ENCODE measurements around the gene EPB41. TPM values are rescaled to one million over a fixed set of nuclear protein-coding genes. Genes with fewer than 3 reads are reported as not detected.

Gene EPB41
- total and polyA plus RNA-seq, 9 of the 15 experiments (the other 6 are each of a cell fraction or from before 2014, with no cell fraction given), result 3.7 to 213 (median 141) TPM

DNA sequence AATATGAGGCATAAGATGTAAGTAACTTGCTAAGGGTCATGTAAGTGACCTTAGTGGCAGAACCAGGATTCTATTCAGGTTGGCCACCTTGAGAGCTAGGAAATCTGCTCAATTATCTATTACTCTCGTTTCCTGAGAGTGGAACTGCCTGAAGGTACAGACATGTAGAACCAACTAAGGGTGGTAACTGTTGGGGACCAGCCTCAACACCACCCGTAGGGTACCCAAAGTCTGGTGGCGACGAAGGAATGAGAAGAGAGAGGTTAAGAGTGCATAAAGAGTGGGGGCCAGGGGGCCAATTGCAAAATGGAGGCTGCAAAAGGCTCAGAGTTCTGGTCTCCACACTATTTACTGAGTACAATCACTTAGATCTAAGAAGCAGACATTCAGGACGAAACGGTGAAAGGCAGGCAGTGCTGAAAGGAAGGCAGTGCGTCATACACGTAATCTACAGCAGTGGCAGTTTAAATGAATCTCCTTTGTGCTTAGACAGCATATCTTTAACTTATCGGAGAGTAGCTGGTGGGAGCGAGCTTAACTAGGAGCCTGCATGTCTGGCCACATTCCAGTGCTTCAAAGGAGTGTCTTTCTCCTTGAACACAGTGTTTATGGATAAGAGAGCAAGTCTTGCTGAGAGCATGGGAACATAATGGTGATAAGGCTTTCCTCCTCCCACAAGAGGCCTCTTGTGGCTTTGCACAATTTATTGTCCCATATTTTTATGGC lies 242.3 kb downstream of the EPB41 start (continued):
- TF ChIP-seq MCM3 (IDR thresholded peaks at IDR 0.05) (no peak), SUPT5H (IDR thresholded peaks at IDR 0.05) (0 out of 2 replicates have a peak, but pooled peaks have one; percentile 31), DDX20 (tag; IDR thresholded peaks at IDR 0.05; ENCODE audit: low read depth) (no peak), GTF2F1 (IDR thresholded peaks at IDR 0.05; ENCODE audit: low read depth, low read length) (0 out of 2 replicates have a peak, but pooled peaks have one; percentile 26), PURB (CRISPR knock-in tag; IDR thresholded peaks at IDR 0.05; ENCODE audit: low read depth) (no peak)
- TF ChIP-seq, protein P1, sequence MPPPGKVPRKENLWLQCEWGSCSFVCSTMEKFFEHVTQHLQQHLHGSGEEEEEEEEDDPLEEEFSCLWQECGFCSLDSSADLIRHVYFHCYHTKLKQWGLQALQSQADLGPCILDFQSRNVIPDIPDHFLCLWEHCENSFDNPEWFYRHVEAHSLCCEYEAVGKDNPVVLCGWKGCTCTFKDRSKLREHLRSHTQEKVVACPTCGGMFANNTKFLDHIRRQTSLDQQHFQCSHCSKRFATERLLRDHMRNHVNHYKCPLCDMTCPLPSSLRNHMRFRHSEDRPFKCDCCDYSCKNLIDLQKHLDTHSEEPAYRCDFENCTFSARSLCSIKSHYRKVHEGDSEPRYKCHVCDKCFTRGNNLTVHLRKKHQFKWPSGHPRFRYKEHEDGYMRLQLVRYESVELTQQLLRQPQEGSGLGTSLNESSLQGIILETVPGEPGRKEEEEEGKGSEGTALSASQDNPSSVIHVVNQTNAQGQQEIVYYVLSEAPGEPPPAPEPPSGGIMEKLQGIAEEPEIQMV (tag; conservative IDR thresholded peaks at IDR 0.05; ENCODE audit: low read depth), result no peak
- TF ChIP-seq, protein P2, sequence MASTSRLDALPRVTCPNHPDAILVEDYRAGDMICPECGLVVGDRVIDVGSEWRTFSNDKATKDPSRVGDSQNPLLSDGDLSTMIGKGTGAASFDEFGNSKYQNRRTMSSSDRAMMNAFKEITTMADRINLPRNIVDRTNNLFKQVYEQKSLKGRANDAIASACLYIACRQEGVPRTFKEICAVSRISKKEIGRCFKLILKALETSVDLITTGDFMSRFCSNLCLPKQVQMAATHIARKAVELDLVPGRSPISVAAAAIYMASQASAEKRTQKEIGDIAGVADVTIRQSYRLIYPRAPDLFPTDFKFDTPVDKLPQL (IDR thresholded peaks at IDR 0.05; ENCODE audit: extremely low read depth, insufficient read length), result no peak

DNA sequence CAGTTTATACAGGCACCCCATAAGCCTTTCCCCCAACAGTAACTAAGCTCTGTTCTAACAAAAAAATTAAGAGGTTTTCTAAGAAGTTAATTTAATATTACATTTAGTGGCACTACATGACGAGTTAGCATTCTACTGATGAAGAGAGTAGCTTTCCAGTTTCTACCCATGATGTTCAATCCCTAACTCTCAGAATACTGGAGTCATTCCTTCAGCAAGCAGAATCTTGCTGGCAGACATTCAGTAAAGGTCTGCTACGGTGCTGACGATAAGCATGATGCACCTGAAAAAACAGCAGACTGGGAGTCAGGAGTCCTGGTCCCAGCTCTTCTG lies 242.9 kb downstream of the EPB41 start:
- H3K79me2 ChIP-seq (ENCODE audit: control insufficient read depth, insufficient read depth, low read length), result peaks cover 66% of the 10 kb centered on the region
- FAIRE-seq, result no peak
- TF ChIP-seq L3MBTL2 (IDR thresholded peaks at IDR 0.05) (0 out of 2 replicates have a peak, but pooled peaks have one; percentile 34), SMARCA5 (IDR thresholded peaks at IDR 0.05) (0 out of 2 replicates have a peak, but pooled peaks have one; percentile 12), ZNF311 (CRISPR knock-in tag; IDR thresholded peaks at IDR 0.05) (0 out of 2 replicates have a peak, but pooled peaks have one; percentile 30)
- TF ChIP-seq, protein P3, sequence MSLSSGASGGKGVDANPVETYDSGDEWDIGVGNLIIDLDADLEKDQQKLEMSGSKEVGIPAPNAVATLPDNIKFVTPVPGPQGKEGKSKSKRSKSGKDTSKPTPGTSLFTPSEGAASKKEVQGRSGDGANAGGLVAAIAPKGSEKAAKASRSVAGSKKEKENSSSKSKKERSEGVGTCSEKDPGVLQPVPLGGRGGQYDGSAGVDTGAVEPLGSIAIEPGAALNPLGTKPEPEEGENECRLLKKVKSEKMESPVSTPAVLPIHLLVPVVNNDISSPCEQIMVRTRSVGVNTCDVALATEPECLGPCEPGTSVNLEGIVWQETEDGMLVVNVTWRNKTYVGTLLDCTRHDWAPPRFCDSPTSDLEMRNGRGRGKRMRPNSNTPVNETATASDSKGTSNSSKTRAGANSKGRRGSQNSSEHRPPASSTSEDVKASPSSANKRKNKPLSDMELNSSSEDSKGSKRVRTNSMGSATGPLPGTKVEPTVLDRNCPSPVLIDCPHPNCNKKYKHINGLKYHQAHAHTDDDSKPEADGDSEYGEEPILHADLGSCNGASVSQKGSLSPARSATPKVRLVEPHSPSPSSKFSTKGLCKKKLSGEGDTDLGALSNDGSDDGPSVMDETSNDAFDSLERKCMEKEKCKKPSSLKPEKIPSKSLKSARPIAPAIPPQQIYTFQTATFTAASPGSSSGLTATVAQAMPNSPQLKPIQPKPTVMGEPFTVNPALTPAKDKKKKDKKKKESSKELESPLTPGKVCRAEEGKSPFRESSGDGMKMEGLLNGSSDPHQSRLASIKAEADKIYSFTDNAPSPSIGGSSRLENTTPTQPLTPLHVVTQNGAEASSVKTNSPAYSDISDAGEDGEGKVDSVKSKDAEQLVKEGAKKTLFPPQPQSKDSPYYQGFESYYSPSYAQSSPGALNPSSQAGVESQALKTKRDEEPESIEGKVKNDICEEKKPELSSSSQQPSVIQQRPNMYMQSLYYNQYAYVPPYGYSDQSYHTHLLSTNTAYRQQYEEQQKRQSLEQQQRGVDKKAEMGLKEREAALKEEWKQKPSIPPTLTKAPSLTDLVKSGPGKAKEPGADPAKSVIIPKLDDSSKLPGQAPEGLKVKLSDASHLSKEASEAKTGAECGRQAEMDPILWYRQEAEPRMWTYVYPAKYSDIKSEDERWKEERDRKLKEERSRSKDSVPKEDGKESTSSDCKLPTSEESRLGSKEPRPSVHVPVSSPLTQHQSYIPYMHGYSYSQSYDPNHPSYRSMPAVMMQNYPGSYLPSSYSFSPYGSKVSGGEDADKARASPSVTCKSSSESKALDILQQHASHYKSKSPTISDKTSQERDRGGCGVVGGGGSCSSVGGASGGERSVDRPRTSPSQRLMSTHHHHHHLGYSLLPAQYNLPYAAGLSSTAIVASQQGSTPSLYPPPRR (CRISPR knock-in tag; IDR thresholded peaks at IDR 0.05; ENCODE audit: borderline replicate concordance), result no peak
- TF ChIP-seq, protein P4, sequence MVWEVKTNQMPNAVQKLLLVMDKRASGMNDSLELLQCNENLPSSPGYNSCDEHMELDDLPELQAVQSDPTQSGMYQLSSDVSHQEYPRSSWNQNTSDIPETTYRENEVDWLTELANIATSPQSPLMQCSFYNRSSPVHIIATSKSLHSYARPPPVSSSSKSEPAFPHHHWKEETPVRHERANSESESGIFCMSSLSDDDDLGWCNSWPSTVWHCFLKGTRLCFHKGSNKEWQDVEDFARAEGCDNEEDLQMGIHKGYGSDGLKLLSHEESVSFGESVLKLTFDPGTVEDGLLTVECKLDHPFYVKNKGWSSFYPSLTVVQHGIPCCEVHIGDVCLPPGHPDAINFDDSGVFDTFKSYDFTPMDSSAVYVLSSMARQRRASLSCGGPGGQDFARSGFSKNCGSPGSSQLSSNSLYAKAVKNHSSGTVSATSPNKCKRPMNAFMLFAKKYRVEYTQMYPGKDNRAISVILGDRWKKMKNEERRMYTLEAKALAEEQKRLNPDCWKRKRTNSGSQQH (CRISPR knock-in tag; IDR thresholded peaks at IDR 0.05), result no peak

More for the DNA sequence above, 242.9 kb downstream of the EPB41 start:
- H3K9me3 ChIP-seq (replicated peaks; ENCODE audit: control insufficient read depth, insufficient read depth, low read depth, low read length), result no peaks in the 10 kb centered on the region; the same call in 1 of the 2 replicates
- H2AFZ ChIP-seq (ENCODE audit: low read depth, low read length), result no peak overlapping the region
- DNase-seq (ENCODE audit: extremely low read depth in 1 of 4, low spot score in 3 of 4) (no peak), ATAC-seq (peak; percentile 25)
- H3K4me2 ChIP-seq (ENCODE audit: insufficient read depth, low read length), result peak overlapping the region; percentile 76
- BruUV-seq (replicated peaks), result no TSS peak
- H3K36me3 ChIP-seq (ENCODE audit: control insufficient read depth, insufficient read depth, low read length), result peaks cover 92% of the 10 kb centered on the region
- ChIA-PET POLR2A (interaction anchor here (0.6 to 5.6 kb wide), 12 partner anchors 10 to 273 kb away, joined by 3 to 54 read pairs (median 5); partner anchors contain the start of gene SRSF4), CTCF (ENCODE audit: low intra/inter-chr PET ratio) (no interaction called here)
- 0% methylated on average over 3 of the region's 3 CpGs for WGBS (ENCODE audit: insufficient coverage, low coverage, missing lambda C conversion rate)
- H3K27me3 ChIP-seq (ENCODE audit: control insufficient read depth in 2 of 2, insufficient read depth in 2 of 2, low read length in 2 of 2), result no peaks in the 10 kb centered on the region
- peak overlapping the region; percentile 90 for H3K27ac ChIP-seq (ENCODE audit: extremely low read depth, low read depth, low read length)
- peaks cover 30 to 34% of the 10 kb centered on the region in 2 experiments for H3K4me1 ChIP-seq (replicated peaks in 1 of 2; ENCODE audit: control insufficient read depth in 2 of 2, insufficient read depth in 2 of 2, low read length in 2 of 2)
- in situ Hi-C loops (cut with MboI), result no loop called here
- H3K9me1 ChIP-seq (ENCODE audit: control insufficient read depth, insufficient read depth, low read length), result no peaks in the 10 kb centered on the region
- intact Hi-C loops (cut with micrococcal nuclease), result loop anchor here (1.0 kb wide), 2 partner anchors 45 to 275 kb away; no protein-coding TSS in a partner anchor
- no peak overlapping the region for H3K9ac ChIP-seq (ENCODE audit: insufficient read depth in 1 of 2, low read depth in 2 of 2, low read length in 2 of 2)
- no peaks in the 10 kb centered on the region for H4K20me1 ChIP-seq (replicated peaks; ENCODE audit: control insufficient read depth, insufficient read depth, low read length)
- no peak overlapping the region for H3K4me3 ChIP-seq
